Trophoblast cell (in vitro differentiated cells and primary cell): Measurements from ENCODE around the gene PAK1.

Experiments used
- DNase-seq, 2 donors: peaks; one replicate each; pipeline ENCODE4 v3.0.0-alpha.2; 2016
- H2AFZ ChIP-seq: 2 replicates; pipeline ENCODE4 v1.6.1; 2013; ENCODE audit warnings: low read length, moderate library complexity, mild to moderate bottlenecking; ENCODE audit not compliant: insufficient read depth, poor library complexity
- H2AK5ac ChIP-seq: 2 replicates; pipeline ENCODE4 v1.6.1; 2013; ENCODE audit warnings: mild to moderate bottlenecking, low read length
- H2BK120ac ChIP-seq: 2 replicates; pipeline ENCODE4 v1.6.1; 2013; ENCODE audit warnings: low read length, mild to moderate bottlenecking, moderate library complexity; ENCODE audit not compliant: insufficient read depth, poor library complexity
- H2BK12ac ChIP-seq: 2 replicates; pipeline ENCODE4 v1.6.1; 2013; ENCODE audit warnings: mild to moderate bottlenecking, low read length, moderate library complexity
- H2BK5ac ChIP-seq: 2 replicates; pipeline ENCODE4 v1.6.1; 2013; ENCODE audit warnings: low read length, low read depth, moderate library complexity, mild to moderate bottlenecking; ENCODE audit not compliant: poor library complexity
- H3K14ac ChIP-seq: 2 replicates; pipeline ENCODE4 v1.6.1; 2013; ENCODE audit warnings: mild to moderate bottlenecking, low read length
- H3K18ac ChIP-seq: 2 replicates; pipeline ENCODE4 v1.6.1; 2013; ENCODE audit warnings: mild to moderate bottlenecking, low read length
- H3K23ac ChIP-seq: 2 replicates; pipeline ENCODE4 v1.6.1; 2013; ENCODE audit warnings: low read length
- H3K27ac ChIP-seq: 2 replicates; pipeline ENCODE4 v1.5.1; 2013; ENCODE audit warnings: low read depth, mild to moderate bottlenecking, inconsistent platforms, low read length, moderate library complexity
- H3K27me3 ChIP-seq: 2 replicates; pipeline ENCODE4 v1.6.1; 2013; ENCODE audit warnings: inconsistent platforms, mild to moderate bottlenecking, low read length, moderate library complexity; ENCODE audit not compliant: insufficient read depth
- H3K36me3 ChIP-seq, 2 experiments: 1 replicate in 1 of 2; 2 replicates in 1 of 2; pipeline ENCODE4 v1.6.1; 2013; ENCODE audit warnings: low read length in 2 of 2, mild to moderate bottlenecking in 2 of 2, moderate library complexity in 1 of 2; ENCODE audit not compliant: insufficient read depth in 2 of 2, control insufficient read depth in 1 of 2
- H3K4ac ChIP-seq: 2 replicates; pipeline ENCODE4 v1.6.1; 2013; ENCODE audit warnings: low read depth, mild to moderate bottlenecking, low read length, moderate library complexity
- H3K4me1 ChIP-seq, 2 experiments: 1 replicate in 1 of 2; 2 replicates in 1 of 2; pipeline ENCODE4 v1.6.1; 2013; ENCODE audit warnings: low read length in 2 of 2, mild to moderate bottlenecking in 2 of 2, moderate library complexity in 1 of 2; ENCODE audit not compliant: insufficient read depth in 2 of 2, control insufficient read depth in 1 of 2
- H3K4me2 ChIP-seq: 2 replicates; pipeline ENCODE4 v1.6.1; 2013; ENCODE audit warnings: inconsistent platforms, mild to moderate bottlenecking, low read length, moderate library complexity
- H3K4me3 ChIP-seq: 2 replicates; pipeline ENCODE4 v1.5.1; 2013; ENCODE audit warnings: mild to moderate bottlenecking, low read depth, low read length, inconsistent platforms
- H3K79me1 ChIP-seq: one replicate; pipeline ENCODE4 v1.6.1; 2013; ENCODE audit warnings: low read length
- H3K79me2 ChIP-seq: 2 replicates; pipeline ENCODE4 v1.6.1; 2013; ENCODE audit warnings: low read length, mild to moderate bottlenecking; ENCODE audit not compliant: control insufficient read depth, insufficient read depth, poor library complexity
- H3K9ac ChIP-seq: 2 replicates; pipeline ENCODE4 v1.6.1; 2013; ENCODE audit warnings: mild to moderate bottlenecking, low read length
- H3K9me3 ChIP-seq: 2 replicates; pipeline ENCODE4 v1.6.1; 2013; ENCODE audit warnings: low read depth, mild to moderate bottlenecking, control low read depth, inconsistent platforms, low read length; ENCODE audit not compliant: insufficient read depth
- H4K12ac ChIP-seq: 2 replicates; pipeline ENCODE4 v1.6.1; 2013; ENCODE audit warnings: low read depth, mild to moderate bottlenecking, low read length, moderate library complexity
- H4K8ac ChIP-seq: 2 replicates; pipeline ENCODE4 v1.6.1; 2013; ENCODE audit warnings: low read depth, mild to moderate bottlenecking, low read length, moderate library complexity
- H4K91ac ChIP-seq: one replicate; pipeline ENCODE4 v1.6.1; 2013; ENCODE audit warnings: low read depth, mild to moderate bottlenecking, low read length, moderate library complexity
- WGBS: extraction: QIAGEN DNeasy Blood & Tissue Kit; methylation state at CpG from one replicate; pipeline ENCODE4 v1.1.7; 2013; ENCODE audit warnings: missing lambda C conversion rate; ENCODE audit not compliant: insufficient read length, insufficient coverage; ENCODE audit errors: extremely low coverage; 5-methylcytosine and 5-hydroxymethylcytosine counted together

The PAK1 gene

GRCh38 chr11:77436969-77437368 lies 36.9 kb downstream of the PAK1 start:
- Histone ChIP-seq H3K79me1 (no peaks in the 10 kb centered on the region), H3K9me3 (no peaks in the 10 kb centered on the region), H3K27me3 (no peaks in the 10 kb centered on the region), H3K14ac (no peak overlapping the region), H2BK120ac (no peak overlapping the region), H2BK5ac (no peak overlapping the region), H3K4me3 (no peak overlapping the region), H3K9ac (no peak overlapping the region), H3K79me2 (no peaks in the 10 kb centered on the region), H3K27ac (no peak overlapping the region), H2AFZ (no peak overlapping the region), H4K12ac (no peak overlapping the region), H3K23ac (no peak overlapping the region), H2BK12ac (no peak overlapping the region), H3K4me2 (no peak overlapping the region), H3K4ac (no peak overlapping the region), H2AK5ac (no peak overlapping the region), H3K36me3 (no peaks in the 10 kb centered on the region), H3K18ac (no peak overlapping the region), H4K91ac (no peak overlapping the region), H3K4me1 (no peaks in the 10 kb centered on the region), H4K8ac (no peak overlapping the region)
- DNase-seq = no peak
- no CpG with 5 or more reads among the region's 1 CpG for WGBS

GRCh38 chr11:77436506-77436905 lies 37.4 kb downstream of the PAK1 start:
- Histone ChIP-seq H3K9me3 (no peaks in the 10 kb centered on the region), H4K8ac (no peak overlapping the region), H3K79me2 (no peaks in the 10 kb centered on the region), H3K4me1 (no peaks in the 10 kb centered on the region), H3K36me3 (no peaks in the 10 kb centered on the region), H4K12ac (no peak overlapping the region), H3K27me3 (no peaks in the 10 kb centered on the region), H2AK5ac (no peak overlapping the region), H3K4me3 (no peak overlapping the region), H3K23ac (no peak overlapping the region), H3K79me1 (no peaks in the 10 kb centered on the region), H3K4me2 (no peak overlapping the region), H3K18ac (no peak overlapping the region), H4K91ac (no peak overlapping the region), H3K4ac (no peak overlapping the region), H3K9ac (no peak overlapping the region), H3K27ac (no peak overlapping the region), H2BK12ac (no peak overlapping the region), H2BK5ac (no peak overlapping the region), H3K14ac (no peak overlapping the region), H2AFZ (no peak overlapping the region), H2BK120ac (no peak overlapping the region)
- no peak for DNase-seq
- no CpG with 5 or more reads among the region's 1 CpG for WGBS

DNA sequence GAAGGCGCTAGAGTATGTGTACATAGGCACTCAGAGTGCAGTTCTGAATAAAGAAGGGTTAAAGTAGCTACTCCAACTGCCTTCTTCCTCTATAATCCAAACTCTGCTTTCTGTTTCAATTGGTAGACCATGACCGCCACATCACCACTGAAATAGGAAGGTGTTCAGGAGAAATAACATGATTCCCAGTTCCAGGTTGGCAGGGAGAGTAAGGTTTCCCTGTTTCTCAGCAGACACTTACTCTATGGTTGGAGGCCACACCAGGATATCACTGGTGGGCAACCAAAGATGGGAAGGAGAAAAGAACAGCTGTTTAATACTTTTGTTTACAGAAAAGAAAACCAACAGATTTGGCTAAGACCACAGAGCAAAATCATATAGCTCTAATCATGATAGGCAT lies 37.9 kb downstream of the PAK1 start:
- Histone ChIP-seq H3K27ac (no peak overlapping the region), H3K79me2 (no peaks in the 10 kb centered on the region), H3K4me2 (no peak overlapping the region), H3K4me1 (no peaks in the 10 kb centered on the region), H3K9me3 (no peaks in the 10 kb centered on the region), H4K8ac (no peak overlapping the region), H3K4me3 (no peak overlapping the region), H2BK120ac (no peak overlapping the region), H2BK12ac (no peak overlapping the region), H3K4ac (no peak overlapping the region), H2AK5ac (no peak overlapping the region), H2AFZ (no peak overlapping the region), H3K14ac (no peak overlapping the region), H3K23ac (no peak overlapping the region), H4K12ac (no peak overlapping the region), H4K91ac (no peak overlapping the region), H3K79me1 (no peaks in the 10 kb centered on the region), H3K36me3 (no peaks in the 10 kb centered on the region), H2BK5ac (no peak overlapping the region), H3K18ac (no peak overlapping the region), H3K9ac (no peak overlapping the region), H3K27me3 (no peaks in the 10 kb centered on the region)
- WGBS = no CpG with 5 or more reads among the region's 2 CpGs
- no peak for DNase-seq

DNA sequence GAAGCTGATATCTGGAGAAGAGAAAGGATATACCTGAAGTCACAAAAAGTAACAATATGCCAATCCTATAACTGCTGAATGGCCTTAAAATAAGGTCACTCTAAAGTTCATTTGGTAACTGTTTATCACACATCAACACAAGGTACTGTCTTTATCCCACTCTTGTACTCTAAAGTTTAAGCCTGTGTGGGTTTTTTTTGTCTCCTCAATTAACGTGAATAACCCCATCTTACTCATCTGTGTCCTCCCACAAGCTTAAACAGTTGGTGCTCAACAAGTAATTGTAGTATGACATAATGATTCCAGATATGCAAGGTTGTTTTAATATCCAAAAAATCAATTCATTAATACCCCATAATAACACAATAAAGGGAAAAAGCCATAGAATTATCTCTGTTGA lies 42.1 kb downstream of the PAK1 start:
- no peak overlapping the region for H4K12ac ChIP-seq
- H4K91ac ChIP-seq = no peak overlapping the region
- no peak overlapping the region for H3K9ac ChIP-seq
- H2AFZ ChIP-seq = no peak overlapping the region
- no peak overlapping the region for H3K4ac ChIP-seq
- H3K14ac ChIP-seq = no peak overlapping the region
- no peaks in the 10 kb centered on the region for H3K4me1 ChIP-seq
- H3K23ac ChIP-seq = no peak overlapping the region
- no peak overlapping the region for H3K4me2 ChIP-seq
- H2BK12ac ChIP-seq = no peak overlapping the region
- H4K8ac ChIP-seq = no peak overlapping the region
- H3K27ac ChIP-seq = no peak overlapping the region
- H3K9me3 ChIP-seq = no peaks in the 10 kb centered on the region
- H3K27me3 ChIP-seq = no peaks in the 10 kb centered on the region
- H2BK5ac ChIP-seq = no peak overlapping the region
- H3K36me3 ChIP-seq = no peaks in the 10 kb centered on the region
- H2AK5ac ChIP-seq = no peak overlapping the region
- no peaks in the 10 kb centered on the region for H3K79me1 ChIP-seq
- WGBS = no CpG with 5 or more reads among the region's 1 CpG
- no peaks in the 10 kb centered on the region for H3K79me2 ChIP-seq
- no peak for DNase-seq
- H3K4me3 ChIP-seq = no peak overlapping the region
- no peak overlapping the region for H3K18ac ChIP-seq
- no peak overlapping the region for H2BK120ac ChIP-seq
